Skeletal muscle cell (primary cell): ENCODE data around the gene GTF2IRD1.
"Not testable (repeated sequence)": the region's sequence is repeated elsewhere in the genome, so short reads cannot be mapped to it uniquely, and the experiment has no call there.

Source experiments
- DNase-seq: peaks from one replicate; pipeline ENCODE4 v3.0.0-alpha.2; 2010; ENCODE audit warnings: low read depth
- H3K4me3 ChIP-seq: 2 replicates; pipeline ENCODE4 v1.5.1; 2011; ENCODE audit warnings: low read depth, mild to moderate bottlenecking, control low read depth, low read length, moderate library complexity

Gene GTF2IRD1

DNA sequence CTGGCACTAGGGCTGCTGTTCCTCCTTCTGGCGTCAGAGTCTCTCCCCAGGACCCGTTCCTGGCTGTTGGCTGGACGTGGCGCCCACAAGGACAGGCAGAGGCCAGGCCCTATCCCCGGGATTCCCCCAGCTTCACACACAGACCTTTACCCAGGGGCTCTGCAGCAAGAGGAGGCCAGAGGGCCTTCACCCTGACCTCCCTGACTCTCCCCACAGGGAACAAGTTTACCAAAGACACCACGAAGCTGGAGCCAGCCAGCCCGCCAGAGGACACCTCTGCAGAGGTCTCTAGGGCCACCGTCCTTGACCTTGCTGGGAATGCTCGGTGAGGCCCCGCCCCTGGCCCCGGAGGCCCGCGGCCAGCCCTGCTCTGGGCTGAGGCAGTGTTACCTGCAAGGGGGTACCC lies 82.2 kb downstream of the GTF2IRD1 start:
- H3K4me3 ChIP-seq, result no peak overlapping the region

DNA sequence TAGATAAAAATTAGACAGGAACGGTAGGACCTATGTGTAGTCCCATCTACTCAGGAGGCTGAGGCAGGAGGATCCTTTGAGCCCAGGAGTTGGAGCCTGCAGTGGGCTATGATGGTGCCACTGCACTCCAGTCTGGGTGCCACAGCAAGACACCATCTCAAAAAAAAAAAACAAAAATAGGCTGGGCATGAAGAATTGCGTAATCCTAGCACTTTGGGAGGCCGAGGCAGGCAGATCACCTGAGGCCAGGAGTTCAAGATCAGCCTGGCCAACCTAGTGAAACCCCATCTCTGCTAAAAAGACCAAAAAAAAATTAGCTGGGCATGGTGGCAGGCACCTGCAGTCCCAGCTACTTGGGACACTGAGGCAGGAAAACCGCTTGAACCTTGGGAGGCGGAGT lies 88.2 kb downstream of the GTF2IRD1 start:
- not testable (repeated sequence) for H3K4me3 ChIP-seq, DNase-seq

More for the DNA sequence above, 82.2 kb downstream of the GTF2IRD1 start:
- no peak for DNase-seq

DNA sequence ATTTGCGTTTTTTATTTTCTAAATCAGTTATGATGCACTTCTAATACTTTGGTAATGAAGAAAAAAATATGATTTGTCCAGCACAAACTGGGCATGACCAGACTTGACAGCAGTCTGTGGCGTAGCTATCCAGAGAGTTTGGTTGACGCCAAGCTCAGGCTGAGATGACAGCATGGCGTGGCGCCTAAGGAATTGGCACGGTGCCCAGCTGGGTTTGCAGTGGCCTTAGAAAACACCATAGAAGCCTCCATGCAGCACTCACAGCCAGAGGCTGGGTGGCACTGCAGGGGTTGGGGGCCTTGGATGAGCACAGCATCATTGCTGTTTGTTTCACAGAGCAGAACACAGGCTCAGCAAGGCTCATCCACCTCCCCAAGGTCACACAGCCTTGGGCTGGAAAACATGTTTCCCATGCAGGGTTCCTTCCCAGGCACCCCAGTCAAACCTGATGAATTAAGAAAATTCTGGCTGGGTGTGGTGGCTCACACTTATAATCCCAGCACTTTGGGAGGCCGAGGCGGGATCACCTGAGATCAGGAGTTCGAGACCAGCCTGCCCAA lies 88.9 kb downstream of the GTF2IRD1 start:
- DNase-seq, result no peak
- H3K4me3 ChIP-seq, result no peak overlapping the region

DNA sequence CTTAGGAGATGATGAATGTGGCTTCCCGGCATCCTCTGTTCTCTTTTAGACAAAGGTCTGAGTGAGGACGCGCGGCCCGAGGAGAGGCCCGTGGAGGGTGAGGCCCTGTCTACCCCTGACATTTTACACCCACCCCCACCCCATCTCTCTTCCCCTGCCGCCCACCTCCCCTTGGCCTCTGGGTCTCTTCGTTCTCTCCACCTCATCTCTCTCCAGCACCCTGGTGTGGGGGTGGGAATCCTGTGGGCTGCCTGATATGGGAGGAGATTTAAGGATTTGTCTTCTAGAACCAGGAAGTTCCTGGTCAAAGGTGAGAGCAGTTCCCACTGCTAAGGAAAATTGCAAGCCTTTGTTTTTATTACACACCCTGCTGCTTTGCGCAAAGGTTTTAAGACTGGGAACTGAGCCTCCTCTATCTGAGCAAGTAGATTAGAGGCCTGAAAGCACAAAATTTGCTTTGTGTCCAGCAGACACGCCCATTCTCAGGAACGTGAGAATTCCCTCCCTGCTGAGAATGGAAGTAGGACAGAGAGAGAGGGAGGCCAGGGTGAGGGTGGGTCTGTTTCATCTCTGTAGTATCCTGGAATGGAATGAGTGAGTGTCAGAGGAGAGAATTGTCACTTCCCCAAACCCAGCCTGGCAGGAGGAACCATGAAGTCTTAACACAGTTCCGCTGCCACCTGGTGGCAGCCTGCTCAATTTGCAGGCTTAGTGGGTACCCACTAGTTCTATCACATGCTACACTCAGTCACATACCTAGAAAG lies 91.2 kb downstream of the GTF2IRD1 start:
- no peak overlapping the region for H3K4me3 ChIP-seq
- DNase-seq, result no peak

DNA sequence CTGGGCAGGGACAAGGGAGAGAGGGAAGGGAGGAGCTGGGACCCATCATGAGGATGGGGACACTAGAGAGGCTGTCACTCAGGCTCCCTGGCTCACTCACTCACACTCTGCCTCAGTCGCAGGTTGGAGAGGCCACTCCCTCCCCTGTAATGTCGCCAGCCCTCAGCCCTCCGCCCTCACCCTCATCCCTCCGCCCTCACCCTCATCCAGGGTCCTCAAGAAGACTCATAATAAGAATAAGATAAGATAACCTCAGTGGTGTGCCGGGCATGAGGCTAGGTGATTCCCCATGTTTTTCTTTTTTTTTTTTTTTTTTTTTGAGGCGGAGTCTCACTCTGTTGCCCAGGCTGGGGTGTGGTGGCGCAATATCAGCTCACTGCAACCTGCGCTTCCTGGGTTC lies 92.2 kb downstream of the GTF2IRD1 start:
- H3K4me3 ChIP-seq, result no peak overlapping the region
- no peak for DNase-seq

DNA sequence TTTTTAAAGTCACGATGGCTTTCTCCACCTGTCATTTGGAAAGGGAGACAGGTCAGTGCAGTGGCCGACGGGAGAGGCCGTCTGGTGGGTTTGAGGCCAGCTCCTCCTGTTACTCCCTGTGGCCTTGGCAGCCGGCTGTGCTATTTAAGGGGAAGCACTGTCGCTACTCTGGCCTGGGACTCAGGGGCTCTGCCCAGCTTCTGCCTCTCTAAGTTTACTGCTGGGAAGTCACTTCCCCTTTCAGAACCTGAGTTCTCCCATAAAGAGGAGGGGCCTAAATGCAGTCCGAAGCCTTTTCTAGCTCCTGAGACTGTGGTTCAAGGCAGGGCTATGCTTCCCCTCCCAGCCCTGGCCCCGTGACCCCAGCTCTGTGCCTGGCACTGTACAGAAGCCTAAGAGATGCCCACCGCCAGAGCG lies 99.9 kb downstream of the GTF2IRD1 start:
- DNase-seq, H3K4me3 ChIP-seq: not testable (repeated sequence)

DNA sequence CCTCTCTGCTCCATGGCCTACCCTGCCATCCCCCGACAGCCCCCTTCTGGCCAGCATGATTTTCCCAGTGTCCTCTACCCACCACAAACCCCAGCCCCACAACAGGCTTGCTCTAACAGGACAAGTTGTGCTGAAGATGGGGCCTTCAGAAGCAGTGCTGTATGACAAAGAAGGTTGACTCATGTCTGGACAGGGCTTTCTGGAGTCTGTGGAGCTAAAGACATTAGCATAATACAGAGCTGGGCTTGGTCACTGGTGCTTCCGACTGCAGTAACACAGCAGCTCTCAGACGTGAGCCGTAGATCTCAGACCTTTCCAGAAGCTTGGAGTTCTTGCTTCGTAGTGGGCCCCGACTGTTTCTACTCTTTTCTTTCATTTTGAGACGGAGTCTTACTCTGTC lies 100.5 kb downstream of the GTF2IRD1 start:
- no peak overlapping the region for H3K4me3 ChIP-seq
- DNase-seq, result no peak

DNA sequence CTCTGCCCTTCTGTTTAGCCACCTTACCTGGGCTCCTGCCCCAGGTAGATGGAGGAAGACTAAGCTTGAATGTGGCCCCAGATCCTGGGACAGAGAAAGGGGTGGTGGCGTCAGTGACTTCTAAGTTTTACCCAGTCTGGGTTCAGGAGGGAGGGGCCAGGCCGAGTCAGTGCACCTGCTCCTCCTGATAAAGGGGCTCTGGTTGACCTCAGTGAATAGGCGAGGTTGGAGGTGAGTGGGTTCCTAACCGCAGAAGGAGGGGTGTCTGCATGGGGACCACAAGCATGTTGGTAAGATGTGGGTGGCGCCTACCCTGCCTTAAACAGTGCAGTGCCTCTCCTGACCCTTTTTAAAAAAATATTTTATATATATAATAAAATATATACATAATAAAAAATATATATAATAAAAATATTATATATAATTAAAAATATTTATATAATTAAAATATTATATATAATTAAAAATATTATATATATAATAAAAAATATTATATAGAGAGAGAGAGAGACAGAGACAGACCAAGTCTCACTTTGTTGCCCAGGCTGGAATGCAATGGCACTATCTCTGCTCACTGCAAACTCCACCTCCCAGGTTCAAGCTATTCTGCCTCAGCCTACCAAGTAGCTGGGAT lies 106.5 kb downstream of the GTF2IRD1 start:
- H3K4me3 ChIP-seq, result no peak overlapping the region
- no peak for DNase-seq

DNA sequence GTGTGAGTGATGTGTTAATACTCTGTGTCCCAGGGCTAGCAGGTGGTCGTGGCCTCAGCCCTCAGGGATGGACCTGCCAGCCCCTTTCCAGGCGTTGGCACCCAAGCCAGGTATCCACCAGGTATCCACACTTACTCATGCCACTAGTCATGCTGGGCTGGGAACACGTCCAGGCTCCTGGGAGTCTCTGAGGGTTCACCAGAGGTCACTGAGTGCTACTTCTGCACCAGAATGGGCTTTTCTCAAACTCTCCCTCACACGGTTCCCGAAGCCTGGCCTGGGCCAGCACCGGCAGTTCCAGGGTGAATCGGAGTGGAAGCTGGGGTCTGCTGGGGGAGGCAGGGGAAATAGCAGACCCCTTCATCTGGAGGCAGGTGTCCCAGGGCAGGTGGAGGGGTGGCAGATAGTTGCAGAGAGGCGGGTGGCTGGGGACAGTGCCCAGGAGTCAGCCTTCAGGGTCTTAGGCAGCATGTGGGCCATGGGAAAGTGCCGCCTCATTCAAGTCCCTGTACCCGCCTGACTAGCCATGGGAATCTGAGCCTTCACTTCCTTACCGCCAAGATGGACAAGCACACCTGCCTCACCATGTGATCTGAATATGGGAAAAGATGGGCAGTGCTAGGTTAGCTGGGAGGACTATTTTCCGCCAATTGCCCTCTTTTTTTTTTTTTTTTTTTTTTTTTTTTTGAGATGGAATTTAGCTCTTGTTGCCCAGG lies 108.3 kb downstream of the GTF2IRD1 start:
- no peak overlapping the region for H3K4me3 ChIP-seq
- no peak for DNase-seq

DNA sequence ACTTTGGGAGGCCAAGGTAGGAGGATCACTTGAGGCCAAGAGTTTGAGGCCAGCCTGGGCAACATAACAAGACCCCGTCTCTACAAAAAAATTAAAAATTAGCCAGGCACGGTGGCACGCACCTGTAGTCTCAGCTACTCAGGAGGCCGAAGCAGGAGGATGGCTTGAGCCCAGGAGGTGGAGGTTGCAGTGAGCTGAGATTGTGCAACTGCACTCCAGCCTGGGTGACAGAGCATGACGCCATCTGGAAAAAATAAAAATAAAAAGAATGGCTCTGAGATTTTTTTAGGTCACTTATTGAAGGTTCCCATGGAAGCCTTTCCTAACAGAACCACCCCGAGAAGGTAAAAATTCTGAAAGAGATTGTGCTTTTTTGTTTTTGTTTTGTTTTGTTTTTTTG lies 109.9 kb downstream of the GTF2IRD1 start:
- DNase-seq, H3K4me3 ChIP-seq: not testable (repeated sequence)

DNA sequence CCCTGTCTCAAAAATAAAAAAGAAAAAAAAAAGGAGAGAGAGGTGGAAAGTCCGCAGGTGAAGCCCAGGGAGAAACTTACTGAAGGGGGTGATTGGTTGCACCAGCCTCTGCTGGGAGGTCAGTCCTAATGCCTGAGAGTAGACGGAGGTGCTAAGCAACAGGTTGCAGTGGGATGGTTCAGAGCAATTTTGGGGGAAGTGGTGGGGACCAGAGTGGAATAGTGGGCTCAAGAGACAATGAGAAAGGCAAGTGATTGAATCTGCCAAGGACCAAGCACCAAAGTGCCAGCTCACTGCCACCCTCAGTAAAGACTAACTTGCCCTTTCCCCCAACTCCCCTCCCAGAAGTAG lies 113.6 kb downstream of the GTF2IRD1 start:
- no peak for DNase-seq
- H3K4me3 ChIP-seq, result no peak overlapping the region

DNA sequence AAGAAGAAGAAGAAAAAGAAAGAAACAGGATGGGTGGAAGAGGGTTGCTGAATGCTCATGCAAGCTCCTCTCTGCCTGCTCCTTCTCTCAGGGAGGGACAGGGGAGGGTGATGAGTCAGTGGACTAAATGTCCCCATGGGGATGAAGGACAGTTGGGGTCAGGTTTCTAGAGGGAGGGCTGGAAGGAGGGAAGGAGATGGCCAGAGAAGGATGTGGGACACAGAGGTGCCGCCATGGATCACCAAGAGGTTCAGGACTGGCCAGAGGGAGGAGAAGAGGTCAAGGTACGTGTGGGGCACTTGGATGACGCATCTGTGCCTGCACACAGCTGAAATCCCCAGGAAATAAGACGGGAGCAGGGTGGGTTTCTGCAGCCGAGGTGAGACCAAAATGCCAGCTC lies 115.0 kb downstream of the GTF2IRD1 start:
- H3K4me3 ChIP-seq, result no peak overlapping the region
- no peak for DNase-seq

DNA sequence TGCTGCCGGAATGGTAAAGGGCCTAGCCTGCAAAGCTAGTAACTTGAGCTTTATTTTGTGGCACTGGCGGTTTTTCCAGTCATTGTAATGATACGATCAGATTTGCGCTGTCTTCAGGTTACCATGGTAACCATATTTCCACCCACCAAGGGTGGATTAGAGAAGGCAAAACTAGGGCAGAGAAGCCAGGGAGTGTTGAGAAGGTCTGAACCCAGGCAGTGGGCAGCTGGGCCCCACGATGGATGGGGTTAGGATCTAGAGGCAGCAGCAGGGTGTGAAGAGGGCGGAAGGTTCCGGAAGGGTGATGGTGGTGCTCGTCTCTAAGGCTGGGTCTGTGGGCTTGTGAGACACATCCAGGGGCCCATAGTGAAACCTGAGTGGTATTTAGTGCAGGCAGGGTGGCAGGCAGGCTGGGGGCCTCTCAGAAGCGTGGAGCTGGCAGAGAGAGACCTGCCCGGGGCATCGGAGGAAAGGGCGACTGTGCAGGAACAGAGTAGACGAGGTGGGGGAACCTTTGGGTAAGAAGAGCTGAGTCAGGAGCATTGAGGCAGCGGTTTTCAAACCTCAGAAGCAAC lies 115.9 kb downstream of the GTF2IRD1 start:
- DNase-seq, result no peak
- no peak overlapping the region for H3K4me3 ChIP-seq

DNA sequence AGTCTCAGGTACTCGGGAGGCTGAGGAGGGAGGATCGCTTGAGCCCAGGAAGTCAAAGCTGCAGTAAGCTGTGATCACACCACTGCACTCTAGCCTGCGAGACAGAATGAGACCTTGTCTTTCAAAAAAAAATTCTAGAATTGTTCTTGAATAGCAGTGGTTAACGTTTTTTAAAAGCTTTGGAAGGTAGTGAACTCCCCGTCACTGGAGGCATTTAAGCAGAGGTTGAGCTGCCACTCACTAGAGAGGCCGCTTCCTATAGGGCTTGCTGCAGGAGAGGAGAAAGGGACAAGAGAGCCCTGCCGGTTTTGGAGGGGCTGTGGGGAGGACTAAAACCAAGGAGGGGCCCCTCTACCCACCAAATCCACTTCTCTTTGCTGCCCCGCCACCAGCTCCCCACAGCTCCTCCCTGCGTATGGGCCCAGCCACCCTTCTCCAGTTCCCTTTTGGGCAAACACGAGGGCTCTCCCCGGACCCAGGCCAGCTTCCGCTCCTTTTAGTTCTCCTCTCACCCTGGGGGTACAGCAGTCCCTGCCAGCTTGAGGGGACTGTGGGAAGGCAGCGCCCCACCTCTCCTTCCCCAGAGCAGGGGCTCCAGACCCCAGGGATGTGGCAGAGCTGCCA lies 116.9 kb downstream of the GTF2IRD1 start:
- no peak for DNase-seq
- no peak overlapping the region for H3K4me3 ChIP-seq

DNA sequence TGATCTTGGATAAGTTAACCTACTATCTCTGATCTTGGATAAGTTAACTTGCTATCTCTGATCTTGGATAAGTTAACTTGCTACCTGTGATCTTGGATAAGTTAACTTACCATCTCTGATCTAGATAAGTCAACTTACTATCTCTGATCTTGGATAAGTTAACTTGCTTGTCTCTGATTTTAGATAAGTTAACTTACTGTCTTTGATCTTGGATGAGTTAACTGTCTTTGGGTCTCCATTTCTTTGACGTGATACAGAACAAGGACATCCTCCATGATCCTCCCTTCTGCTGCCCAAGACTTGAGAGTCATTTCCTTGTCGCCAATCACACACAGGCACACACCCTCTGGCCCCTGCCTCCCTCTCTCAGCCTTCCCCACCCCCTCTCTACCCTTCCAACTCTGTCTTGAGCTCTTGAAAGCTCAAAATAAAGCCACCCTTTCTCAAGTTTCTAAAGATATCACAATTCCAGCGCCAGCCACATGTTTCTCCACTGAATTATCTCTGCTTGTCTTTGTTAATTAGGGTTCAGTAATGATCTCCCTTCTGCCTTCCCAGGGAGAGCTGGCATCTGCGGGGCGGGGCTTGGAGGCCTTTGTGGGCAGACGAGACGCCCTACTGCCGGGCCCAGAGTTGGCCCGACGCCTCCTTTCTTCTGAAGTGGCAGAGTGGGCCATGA lies 118.7 kb downstream of the GTF2IRD1 start:
- H3K4me3 ChIP-seq, result no peak overlapping the region
- no peak for DNase-seq

DNA sequence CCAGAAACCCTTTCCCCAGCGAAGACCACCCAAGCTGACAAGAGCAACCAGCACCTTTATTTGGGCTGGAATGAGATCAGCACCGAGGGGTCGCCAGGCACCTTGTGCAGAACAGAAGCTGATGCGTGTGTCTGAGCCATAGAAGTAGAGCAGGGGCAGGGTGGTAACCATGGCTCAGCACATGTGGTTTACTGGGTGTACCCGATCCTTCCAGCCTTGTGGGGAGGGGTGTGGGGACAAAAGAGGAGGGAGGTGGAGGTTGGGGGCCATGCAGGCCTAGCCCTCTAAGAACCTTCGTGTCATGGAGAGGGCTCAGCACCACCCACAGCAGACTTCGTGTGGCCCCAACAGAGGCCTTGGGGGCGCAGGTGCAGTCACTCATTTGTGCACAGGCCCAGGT lies 119.8 kb downstream of the GTF2IRD1 start:
- no peak for DNase-seq
- no peak overlapping the region for H3K4me3 ChIP-seq

DNA sequence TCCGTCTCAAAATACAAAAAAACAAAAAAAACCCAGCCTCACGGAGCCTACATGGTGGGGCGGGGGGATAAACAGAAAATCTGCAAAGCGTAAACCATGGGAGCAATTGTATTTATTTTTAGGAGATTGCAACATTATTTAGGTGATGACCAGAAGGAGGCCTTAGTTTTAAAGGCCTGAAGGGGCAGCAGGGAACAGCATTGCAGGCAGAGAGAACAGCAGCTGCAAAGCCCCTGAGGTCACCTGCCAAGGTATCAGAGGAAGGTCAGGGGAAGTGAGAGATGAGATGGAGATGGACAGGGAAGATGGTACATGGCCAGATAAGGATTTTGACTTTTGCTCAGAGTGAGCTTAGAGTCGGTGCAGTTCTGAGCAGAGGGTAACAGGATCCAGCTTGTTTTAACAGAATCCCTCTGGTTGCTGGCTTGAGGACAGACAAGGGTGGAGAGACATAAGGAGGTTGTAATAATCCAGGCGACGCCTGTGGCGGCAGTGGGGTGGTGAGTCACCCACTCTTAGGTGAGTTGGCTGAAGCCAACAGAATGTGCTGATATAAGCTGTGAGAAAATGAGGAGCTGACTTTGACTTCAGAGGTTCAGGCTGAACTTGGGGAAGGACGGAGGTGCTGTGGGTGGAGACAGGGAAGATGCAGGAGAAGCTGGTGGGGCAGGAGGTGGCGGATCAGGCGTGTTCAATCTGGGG lies 121.5 kb downstream of the GTF2IRD1 start:
- H3K4me3 ChIP-seq, result no peak overlapping the region
- DNase-seq, result no peak

DNA sequence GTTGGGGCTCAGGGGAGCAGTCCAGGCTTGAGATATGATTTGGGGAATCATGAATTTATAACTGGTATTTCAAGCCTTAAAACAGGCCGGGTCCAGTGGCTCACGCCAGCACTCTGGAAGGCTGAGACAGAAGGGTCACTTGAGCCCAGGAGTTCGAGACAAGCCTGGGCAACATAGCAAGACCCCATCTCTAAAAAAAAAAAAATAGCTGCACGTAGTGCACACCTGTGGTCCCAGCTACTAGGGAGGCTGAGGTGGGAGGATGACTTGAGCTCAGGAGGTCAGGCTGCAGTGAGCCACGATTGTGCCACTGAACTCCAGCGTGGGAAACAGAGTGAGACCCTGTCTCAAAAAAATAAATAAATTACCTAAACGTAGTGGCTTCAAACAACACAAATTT lies 122.1 kb downstream of the GTF2IRD1 start:
- no peak for DNase-seq
- H3K4me3 ChIP-seq, result no peak overlapping the region
